NCI-H1436 (cell line): ENCODE measurements around the gene PPP1R7.

ENCODE experiments used
- DNase-seq: peaks from one replicate; lab custom pipeline; 2025; lab: John Stamatoyannopoulos, UW

Gene PPP1R7

GRCh38 chr2:241120440-241120839, 29.8 kb upstream of the PPP1R7 start:
- DNase-seq: no peak

- DNase-seq: no peak
Observed at GRCh38 chr2:241121008-241121407, 29.3 kb upstream of the PPP1R7 start.

- DNase-seq: no peak
Observed at GRCh38 chr2:241122376-241123002, 27.8 kb upstream of the PPP1R7 start.

DNA sequence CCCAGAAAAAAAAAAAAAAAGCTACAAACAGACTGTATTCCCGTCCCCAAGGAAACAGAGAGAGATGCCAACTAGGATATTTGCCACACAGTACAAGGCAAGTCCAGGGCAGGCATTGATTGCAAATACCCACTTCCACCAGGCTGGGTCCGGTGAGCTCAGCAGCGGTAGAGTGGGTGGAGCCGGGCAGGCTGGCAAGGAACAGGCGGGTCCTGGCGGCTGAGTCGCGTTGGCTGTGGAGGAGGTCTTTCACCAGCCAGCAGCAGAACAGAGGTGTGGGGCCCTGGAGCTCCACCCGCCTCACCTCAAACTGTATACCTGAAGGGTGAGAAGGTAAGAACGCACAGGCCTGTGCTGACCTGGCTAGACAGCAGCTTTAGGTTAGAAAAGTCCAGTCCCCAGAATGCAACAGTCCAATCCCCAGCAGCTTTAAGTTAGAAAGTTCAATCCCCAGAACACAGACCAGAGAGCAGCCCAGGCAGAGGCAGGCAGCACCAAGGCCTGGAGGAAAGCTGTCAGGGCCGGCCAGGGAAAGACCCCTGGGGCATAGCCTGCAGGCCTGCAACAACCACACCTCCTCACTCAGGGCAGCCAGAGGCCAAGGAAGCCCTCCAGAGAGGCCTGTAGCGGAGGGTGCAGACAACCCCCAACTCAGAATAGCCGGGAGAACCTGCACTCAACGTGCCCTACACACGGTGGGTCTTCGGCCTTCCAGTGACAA, 26.3 kb upstream of the PPP1R7 start:
- no peak for DNase-seq

DNA sequence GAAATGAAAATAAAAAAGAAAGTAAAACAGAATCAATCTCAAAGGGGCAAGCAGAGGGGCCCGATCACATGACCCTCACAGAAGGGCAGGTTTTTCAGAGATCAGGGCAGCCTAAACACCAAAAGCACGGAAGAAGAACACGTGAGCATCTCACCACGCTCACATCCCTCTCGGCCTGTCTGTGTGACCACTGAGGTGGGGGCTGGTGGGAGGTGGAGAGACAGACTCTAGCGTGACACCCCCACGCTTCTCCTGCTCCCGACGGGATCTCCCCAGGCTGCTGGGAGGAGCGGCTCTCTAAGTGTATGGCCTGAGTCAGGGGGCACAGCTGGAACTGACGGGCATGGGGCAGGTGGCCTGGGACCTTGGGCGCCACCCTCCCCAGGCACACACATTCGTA, 24.6 kb upstream of the PPP1R7 start:
- no peak for DNase-seq

GRCh38 chr2:241126201-241126611, 24.1 kb upstream of the PPP1R7 start:
- no peak for DNase-seq

GRCh38 chr2:241126771-241127202, 23.5 kb upstream of the PPP1R7 start:
- DNase-seq: no peak

DNA sequence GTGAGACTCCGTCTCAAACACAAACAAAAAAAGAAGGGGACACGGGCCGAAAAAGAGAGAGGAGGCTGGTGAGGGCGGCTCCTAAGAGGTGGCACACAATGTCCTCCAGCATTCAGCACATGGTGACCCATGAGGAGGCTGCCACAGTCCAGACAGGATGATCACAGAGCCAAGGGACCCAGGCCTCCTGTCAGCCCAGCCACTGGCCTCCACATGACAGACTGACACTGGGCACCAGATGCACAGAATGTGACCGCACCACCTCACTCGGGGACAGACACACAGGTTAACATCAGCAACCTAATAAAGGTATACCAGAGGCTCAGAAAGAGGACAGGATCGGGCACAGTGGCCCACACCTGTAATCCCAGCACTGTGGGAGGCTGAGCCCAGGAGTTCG, 22.0 kb upstream of the PPP1R7 start:
- DNase-seq: no peak

DNA sequence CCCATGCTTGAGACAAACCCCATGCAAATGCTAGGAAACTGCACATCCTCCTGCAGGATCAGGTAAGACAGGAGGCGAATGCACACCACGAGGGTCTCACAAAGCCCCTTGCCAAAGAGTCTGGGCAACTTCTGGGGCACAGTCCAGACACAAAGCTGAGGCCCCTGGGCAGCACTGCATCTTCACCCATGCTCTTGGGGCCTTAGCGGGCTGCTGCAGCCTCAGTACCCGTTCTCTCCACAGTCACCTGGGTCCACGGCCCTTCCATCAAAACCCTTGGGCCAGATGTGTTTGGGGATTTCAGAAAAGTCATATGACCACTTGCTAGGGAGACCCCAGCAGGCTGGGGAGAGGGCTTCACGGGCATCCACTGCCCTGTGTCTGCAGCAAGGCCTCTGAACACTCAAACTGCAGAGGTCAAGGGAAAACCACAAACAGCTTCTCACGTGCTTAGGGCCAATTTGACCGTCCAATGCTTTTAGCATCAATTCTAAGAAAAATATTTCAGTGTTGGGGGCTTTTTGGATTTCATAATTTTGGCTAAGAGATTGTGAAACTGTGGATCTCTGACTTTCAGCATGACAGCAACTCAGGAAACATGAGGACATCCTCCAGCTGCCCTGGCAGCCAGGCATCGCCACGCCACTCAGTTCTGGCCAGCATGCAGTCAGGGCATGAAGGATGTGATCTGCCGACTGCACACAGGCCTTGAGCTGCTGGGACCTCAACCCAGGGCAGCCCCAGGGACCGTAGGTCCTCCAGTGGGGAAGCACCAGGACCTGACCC, 21.0 kb upstream of the PPP1R7 start:
- DNase-seq: no peak

- no peak for DNase-seq
Observed at GRCh38 chr2:241130316-241130715, 20.0 kb upstream of the PPP1R7 start.

DNA sequence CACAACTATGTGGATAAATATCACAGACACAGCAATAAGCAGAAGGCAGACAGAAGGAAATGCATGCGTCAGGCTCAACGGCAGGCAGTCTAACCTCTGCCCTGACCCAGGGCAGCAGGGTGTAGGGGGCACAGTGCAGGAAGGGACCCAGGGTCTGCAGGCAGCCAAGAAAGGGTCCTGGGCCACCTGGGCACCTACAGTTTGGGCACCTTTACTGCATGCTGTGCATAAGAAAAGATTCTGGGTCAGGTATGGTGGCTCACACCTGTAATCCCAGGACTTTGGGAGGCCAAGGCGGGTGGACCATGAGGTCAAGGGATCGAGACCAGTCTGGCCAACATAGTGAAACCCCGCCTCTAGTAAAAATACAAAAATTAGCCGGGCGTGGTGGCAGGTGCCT, 18.7 kb upstream of the PPP1R7 start:
- no peak for DNase-seq

DNA sequence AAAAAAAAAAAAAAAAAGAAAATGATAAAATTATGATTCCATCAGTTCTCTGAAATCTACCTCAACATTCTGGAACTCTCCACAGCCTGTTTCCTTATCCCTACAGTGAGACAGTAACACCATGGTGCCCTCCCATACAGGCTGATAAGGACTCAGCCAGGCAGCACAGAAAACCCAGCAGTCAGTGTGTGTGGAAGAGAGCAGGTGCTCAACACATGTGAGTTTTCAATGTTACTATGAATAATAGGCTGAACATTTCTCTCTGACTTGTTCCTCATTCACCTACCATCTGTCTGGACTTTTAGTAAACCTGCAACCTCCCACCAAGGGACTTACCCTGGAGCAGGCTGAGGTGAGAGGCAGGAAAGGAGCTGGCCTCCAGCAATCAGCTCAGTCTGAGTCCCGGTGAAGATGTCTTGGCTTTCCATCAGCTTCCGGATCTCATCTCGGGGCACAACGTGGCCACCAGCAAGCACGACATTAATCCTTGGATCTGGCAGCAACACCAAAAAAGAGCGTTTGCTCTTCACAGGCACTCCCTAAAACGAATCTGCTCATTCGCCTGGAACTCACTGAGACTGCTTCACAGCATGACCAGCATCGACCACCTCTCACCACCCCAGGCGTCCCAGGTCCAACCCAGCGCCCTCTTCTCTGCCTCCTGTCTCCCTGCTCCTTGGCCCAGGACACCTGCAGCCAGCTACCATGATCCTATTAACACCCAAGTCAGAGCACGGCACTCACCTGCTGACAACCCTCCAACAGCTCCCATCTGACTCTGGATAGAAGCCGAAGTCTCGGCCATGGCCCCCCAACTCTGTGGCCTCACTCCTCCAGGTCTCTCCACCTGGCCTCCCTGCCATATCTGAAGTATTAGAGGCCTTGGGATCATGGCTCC, 17.5 kb upstream of the PPP1R7 start:
- DNase-seq: no peak

DNA sequence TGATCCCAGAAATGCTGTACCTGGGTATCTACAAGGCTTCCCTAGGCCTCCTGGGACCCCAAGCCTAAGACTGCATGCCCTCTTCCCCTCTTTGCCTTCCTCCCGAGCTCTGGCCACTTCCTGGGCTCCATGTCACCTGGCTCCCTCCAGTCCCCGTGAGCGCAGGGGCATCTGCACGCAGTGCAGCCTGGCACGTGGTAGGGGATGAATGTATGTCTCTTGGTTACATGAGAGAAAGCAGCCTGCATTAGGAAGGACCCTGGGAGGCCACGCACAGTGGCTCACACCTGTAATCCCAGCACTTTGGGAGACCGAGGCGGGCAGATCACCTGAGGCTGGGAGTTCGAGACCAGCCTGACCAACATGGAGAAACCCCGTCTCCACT, 16.8 kb upstream of the PPP1R7 start:
- DNase-seq: no peak

- no peak for DNase-seq
Observed at GRCh38 chr2:241134711-241135110, 15.6 kb upstream of the PPP1R7 start.

DNA sequence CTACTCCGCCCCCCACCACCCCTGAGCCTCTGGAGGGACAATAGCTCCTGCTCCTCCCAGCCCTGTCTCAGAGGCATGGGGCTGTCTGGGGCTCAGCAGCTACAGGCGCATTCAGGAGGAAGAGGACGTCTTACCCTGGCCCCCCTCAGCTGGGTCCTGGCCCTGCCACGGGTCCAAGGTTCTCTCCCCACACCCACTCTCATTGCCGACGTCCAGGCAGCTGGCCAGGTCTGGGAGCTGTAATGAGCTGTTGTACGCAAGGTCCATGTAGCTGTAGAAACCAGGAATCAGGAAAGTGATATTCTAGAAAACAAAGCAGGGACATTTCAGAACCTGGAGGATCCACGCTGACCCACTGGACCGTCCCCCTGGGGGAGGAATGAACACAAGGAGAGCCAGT, 14.5 kb upstream of the PPP1R7 start:
- DNase-seq: no peak

DNA sequence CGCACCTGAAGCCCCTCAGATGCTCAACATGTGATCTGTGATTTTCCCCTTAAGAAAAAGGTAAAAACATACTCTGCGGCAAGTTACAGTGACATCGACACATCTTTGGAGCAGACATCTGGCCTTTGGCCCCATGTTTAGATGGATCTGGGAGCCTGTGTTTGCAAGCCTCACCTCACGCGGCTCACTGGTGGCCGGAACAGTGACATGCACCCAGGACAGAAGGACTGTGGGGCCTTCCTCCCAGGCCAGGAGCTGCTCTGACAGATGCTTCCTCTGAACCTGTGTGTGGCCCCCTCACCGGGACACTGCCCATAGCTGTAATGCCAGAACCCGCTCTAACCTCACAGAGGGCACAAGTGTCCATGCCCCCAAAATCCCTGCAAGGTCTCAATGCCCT, 14.1 kb upstream of the PPP1R7 start:
- DNase-seq: no peak

DNA sequence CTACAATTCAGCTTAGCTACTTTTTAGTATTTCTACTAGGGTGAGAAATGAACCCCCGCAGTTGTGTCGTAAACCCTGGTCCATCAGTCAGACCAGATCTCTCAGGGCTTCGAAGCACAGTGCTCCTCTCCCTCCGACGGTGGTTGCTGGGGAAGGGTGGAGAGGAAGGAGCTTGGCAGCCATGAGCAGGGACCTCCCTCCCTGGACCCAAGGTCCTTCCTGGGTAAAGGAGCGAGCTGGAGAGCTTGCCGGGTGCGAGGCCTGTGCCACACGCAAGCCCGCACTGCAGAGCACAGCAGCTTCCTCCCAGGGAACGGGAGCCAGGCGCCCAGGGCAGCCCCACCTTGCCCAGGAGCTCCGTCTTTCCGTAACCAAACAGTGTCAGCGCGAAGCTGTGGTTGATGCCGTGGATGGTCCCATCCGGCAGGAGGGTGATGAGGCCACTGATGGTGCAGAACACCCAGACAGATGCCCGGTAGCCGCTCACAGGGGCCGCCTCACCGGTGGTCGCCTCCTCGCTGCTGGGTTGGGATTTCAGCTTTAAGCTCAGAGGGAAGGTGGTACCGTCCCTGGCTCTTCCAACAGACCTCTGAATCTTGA, 13.5 kb upstream of the PPP1R7 start:
- no peak for DNase-seq

GRCh38 chr2:241137276-241138190, 12.7 kb upstream of the PPP1R7 start:
- DNase-seq: no peak

GRCh38 chr2:241138471-241138870, 11.8 kb upstream of the PPP1R7 start:
- DNase-seq: no peak
